ENCODE measurements around the gene HRH1.

DNA sequence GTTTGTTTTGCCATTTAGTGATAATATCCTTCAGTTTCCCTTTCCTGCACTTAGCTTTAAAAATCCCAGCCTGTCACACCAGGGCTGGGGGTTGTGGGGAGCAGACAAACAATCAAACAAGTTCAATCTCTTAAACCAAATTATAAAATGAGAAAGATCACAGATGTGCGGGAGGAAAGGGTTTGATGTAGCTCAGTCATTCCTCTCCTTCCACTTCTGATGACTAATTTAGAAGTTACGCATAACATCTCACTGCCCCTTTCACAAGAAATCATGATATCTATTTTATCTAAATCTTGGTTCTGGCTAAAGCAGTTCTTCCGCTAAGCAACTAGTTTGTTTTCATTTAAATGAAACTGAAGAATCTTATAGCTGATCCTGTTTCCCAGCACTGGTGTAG, 83.8 kb downstream of the HRH1 start:
- TF ChIP-seq, protein P1, sequence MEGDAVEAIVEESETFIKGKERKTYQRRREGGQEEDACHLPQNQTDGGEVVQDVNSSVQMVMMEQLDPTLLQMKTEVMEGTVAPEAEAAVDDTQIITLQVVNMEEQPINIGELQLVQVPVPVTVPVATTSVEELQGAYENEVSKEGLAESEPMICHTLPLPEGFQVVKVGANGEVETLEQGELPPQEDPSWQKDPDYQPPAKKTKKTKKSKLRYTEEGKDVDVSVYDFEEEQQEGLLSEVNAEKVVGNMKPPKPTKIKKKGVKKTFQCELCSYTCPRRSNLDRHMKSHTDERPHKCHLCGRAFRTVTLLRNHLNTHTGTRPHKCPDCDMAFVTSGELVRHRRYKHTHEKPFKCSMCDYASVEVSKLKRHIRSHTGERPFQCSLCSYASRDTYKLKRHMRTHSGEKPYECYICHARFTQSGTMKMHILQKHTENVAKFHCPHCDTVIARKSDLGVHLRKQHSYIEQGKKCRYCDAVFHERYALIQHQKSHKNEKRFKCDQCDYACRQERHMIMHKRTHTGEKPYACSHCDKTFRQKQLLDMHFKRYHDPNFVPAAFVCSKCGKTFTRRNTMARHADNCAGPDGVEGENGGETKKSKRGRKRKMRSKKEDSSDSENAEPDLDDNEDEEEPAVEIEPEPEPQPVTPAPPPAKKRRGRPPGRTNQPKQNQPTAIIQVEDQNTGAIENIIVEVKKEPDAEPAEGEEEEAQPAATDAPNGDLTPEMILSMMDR (conservative IDR thresholded peaks at IDR 0.05; ENCODE audit: low read depth in 2 of 2) = no peak
- TF ChIP-seq CREB1 (CRISPR knock-in tag; IDR thresholded peaks at IDR 0.05; ENCODE audit: low read depth) (no peak), POLR2AphosphoS5 (IDR thresholded peaks at IDR 0.05; ENCODE audit: low read depth) (no peak), ZNF114 (CRISPR knock-in tag; IDR thresholded peaks at IDR 0.05) (no peak), EZH2 (IDR thresholded peaks at IDR 0.05; ENCODE audit: low read depth, unreplicated experiment) (no peak), EZH2phosphoT487 (IDR thresholded peaks at IDR 0.05; ENCODE audit: unreplicated experiment) (no peak), JUNB (IDR thresholded peaks at IDR 0.05; ENCODE audit: unreplicated experiment) (no peak), NANOG (IDR thresholded peaks at IDR 0.05; ENCODE audit: borderline replicate concordance) (no peak), ZNF331 (CRISPR knock-in tag; IDR thresholded peaks at IDR 0.05; ENCODE audit: low read depth) (no peak), STAT1 (IDR thresholded peaks at IDR 0.05; ENCODE audit: unreplicated experiment) (no peak)
- TF ChIP-seq, protein P2, sequence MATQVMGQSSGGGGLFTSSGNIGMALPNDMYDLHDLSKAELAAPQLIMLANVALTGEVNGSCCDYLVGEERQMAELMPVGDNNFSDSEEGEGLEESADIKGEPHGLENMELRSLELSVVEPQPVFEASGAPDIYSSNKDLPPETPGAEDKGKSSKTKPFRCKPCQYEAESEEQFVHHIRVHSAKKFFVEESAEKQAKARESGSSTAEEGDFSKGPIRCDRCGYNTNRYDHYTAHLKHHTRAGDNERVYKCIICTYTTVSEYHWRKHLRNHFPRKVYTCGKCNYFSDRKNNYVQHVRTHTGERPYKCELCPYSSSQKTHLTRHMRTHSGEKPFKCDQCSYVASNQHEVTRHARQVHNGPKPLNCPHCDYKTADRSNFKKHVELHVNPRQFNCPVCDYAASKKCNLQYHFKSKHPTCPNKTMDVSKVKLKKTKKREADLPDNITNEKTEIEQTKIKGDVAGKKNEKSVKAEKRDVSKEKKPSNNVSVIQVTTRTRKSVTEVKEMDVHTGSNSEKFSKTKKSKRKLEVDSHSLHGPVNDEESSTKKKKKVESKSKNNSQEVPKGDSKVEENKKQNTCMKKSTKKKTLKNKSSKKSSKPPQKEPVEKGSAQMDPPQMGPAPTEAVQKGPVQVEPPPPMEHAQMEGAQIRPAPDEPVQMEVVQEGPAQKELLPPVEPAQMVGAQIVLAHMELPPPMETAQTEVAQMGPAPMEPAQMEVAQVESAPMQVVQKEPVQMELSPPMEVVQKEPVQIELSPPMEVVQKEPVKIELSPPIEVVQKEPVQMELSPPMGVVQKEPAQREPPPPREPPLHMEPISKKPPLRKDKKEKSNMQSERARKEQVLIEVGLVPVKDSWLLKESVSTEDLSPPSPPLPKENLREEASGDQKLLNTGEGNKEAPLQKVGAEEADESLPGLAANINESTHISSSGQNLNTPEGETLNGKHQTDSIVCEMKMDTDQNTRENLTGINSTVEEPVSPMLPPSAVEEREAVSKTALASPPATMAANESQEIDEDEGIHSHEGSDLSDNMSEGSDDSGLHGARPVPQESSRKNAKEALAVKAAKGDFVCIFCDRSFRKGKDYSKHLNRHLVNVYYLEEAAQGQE (IDR thresholded peaks at IDR 0.05; ENCODE audit: unreplicated experiment) = no peak
- TF ChIP-seq, protein P3, sequence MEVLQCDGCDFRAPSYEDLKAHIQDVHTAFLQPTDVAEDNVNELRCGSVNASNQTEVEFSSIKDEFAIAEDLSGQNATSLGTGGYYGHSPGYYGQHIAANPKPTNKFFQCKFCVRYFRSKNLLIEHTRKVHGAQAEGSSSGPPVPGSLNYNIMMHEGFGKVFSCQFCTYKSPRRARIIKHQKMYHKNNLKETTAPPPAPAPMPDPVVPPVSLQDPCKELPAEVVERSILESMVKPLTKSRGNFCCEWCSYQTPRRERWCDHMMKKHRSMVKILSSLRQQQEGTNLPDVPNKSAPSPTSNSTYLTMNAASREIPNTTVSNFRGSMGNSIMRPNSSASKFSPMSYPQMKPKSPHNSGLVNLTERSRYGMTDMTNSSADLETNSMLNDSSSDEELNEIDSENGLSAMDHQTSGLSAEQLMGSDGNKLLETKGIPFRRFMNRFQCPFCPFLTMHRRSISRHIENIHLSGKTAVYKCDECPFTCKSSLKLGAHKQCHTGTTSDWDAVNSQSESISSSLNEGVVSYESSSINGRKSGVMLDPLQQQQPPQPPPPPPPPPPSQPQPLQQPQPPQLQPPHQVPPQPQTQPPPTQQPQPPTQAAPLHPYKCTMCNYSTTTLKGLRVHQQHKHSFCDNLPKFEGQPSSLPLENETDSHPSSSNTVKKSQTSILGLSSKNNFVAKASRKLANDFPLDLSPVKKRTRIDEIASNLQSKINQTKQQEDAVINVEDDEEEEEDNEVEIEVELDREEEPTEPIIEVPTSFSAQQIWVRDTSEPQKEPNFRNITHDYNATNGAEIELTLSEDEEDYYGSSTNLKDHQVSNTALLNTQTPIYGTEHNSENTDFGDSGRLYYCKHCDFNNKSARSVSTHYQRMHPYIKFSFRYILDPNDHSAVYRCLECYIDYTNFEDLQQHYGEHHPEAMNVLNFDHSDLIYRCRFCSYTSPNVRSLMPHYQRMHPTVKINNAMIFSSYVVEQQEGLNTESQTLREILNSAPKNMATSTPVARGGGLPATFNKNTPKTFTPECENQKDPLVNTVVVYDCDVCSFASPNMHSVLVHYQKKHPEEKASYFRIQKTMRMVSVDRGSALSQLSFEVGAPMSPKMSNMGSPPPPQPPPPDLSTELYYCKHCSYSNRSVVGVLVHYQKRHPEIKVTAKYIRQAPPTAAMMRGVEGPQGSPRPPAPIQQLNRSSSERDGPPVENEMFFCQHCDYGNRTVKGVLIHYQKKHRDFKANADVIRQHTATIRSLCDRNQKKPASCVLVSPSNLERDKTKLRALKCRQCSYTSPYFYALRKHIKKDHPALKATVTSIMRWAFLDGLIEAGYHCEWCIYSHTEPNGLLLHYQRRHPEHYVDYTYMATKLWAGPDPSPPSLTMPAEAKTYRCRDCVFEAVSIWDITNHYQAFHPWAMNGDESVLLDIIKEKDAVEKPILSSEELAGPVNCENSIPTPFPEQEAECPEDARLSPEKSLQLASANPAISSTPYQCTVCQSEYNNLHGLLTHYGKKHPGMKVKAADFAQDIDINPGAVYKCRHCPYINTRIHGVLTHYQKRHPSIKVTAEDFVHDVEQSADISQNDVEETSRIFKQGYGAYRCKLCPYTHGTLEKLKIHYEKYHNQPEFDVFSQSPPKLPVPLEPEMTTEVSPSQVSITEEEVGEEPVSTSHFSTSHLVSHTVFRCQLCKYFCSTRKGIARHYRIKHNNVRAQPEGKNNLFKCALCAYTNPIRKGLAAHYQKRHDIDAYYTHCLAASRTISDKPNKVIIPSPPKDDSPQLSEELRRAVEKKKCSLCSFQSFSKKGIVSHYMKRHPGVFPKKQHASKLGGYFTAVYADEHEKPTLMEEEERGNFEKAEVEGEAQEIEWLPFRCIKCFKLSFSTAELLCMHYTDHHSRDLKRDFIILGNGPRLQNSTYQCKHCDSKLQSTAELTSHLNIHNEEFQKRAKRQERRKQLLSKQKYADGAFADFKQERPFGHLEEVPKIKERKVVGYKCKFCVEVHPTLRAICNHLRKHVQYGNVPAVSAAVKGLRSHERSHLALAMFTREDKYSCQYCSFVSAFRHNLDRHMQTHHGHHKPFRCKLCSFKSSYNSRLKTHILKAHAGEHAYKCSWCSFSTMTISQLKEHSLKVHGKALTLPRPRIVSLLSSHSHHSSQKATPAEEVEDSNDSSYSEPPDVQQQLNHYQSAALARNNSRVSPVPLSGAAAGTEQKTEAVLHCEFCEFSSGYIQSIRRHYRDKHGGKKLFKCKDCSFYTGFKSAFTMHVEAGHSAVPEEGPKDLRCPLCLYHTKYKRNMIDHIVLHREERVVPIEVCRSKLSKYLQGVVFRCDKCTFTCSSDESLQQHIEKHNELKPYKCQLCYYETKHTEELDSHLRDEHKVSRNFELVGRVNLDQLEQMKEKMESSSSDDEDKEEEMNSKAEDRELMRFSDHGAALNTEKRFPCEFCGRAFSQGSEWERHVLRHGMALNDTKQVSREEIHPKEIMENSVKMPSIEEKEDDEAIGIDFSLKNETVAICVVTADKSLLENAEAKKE (CRISPR knock-in tag; IDR thresholded peaks at IDR 0.05) = no peak
